Endothelial cell of umbilical vein (primary cell): ENCODE results near the gene LCE1F. TPM values are rescaled to one million over a fixed set of nuclear protein-coding genes. Genes with fewer than 3 reads are reported as not detected.

Experiments used
- BruUV-seq: library from RNA; stranded (reverse); fragments of 400-500 nt; replicated peaks from 2 replicates; lab custom pipeline; 2021; lab: Mats Ljungman, UMichigan
- CTCF ChIA-PET: fragments of 300-600, 350-600 bp; sonication (Branson Sonifier 250); formaldehyde crosslinking; loops from one replicate; lab custom pipeline; 2021; ENCODE audit warnings: antibody characterized with exemption, inconsistent platforms; lab: Charles Lee
- POLR2A ChIA-PET: fragments of 300-600, 350-600 bp; sonication (Branson Sonifier 250); formaldehyde crosslinking; loops from one replicate; lab custom pipeline; 2021; ENCODE audit warnings: antibody characterized with exemption, inconsistent platforms; lab: Charles Lee
- DNase-seq: peaks from one replicate; pipeline ENCODE4 v3.0.0-alpha.2; 2011; ENCODE audit warnings: low read depth, low spot score
- FAIRE-seq: peaks from 2 replicates; lab custom pipeline; 2011; peaks lifted over from hg19 to GRCh38; lab: Jason Lieb, UNC
- H2AFZ ChIP-seq: 2 replicates; pipeline ENCODE4 v1.6.0; 2012; ENCODE audit warnings: low read depth, low read length, control low read depth, inconsistent platforms
- H3K27ac ChIP-seq: 2 replicates; pipeline ENCODE4 v1.5.1; 2011; ENCODE audit warnings: low read depth, mild to moderate bottlenecking, control low read depth, low read length, moderate library complexity; ENCODE audit not compliant: insufficient read depth
- H3K27me3 ChIP-seq, 2 experiments: 2 replicates each; pipeline versions ENCODE4 v1.6.0 to v1.6.1; 2011; ENCODE audit warnings: low read length in 2 of 2, mixed read lengths in 1 of 2; ENCODE audit not compliant: control insufficient read depth in 2 of 2, insufficient read depth in 2 of 2
- H3K36me3 ChIP-seq, 2 experiments: 2 replicates in 1 of 2; 3 replicates in 1 of 2; pipeline ENCODE4 v1.5.1; 2011; ENCODE audit warnings: low read length in 2 of 2, mild to moderate bottlenecking in 1 of 2, moderate library complexity in 1 of 2; ENCODE audit not compliant: control insufficient read depth in 2 of 2, insufficient read depth in 2 of 2; ENCODE audit errors: extremely low read depth in 1 of 2
- H3K4me1 ChIP-seq: 3 replicates; pipeline ENCODE4 v1.5.1; 2011; ENCODE audit warnings: mild to moderate bottlenecking, low read length; ENCODE audit not compliant: control insufficient read depth, insufficient read depth; ENCODE audit errors: extremely low read depth
- H3K4me2 ChIP-seq: 2 replicates; pipeline ENCODE4 v1.6.1; 2011; ENCODE audit warnings: low read length, control low read depth, mixed read lengths; ENCODE audit not compliant: insufficient read depth
- H3K4me3 ChIP-seq, 3 experiments: fragments of 200-600 bp in 1 of 3; sonication (generic), shearing (Covaris generic) in 1 of 3; replicated peaks in 1 of 3; 2 replicates each; pipeline ENCODE4 v1.5.1; 2011 to 2016; ENCODE audit warnings: control low read depth in 3 of 3, low read length in 3 of 3, mild to moderate bottlenecking in 2 of 3, inconsistent platforms in 1 of 3, low read depth in 1 of 3, moderate library complexity in 1 of 3; ENCODE audit not compliant: insufficient read depth in 1 of 3
- H3K79me2 ChIP-seq: 2 replicates; pipeline ENCODE4 v1.6.0; 2012; ENCODE audit warnings: low read length, inconsistent platforms; ENCODE audit not compliant: control insufficient read depth, insufficient read depth
- H3K9ac ChIP-seq: replicated peaks from 2 replicates; pipeline ENCODE3; 2011; ENCODE audit warnings: low read length, control low read depth; ENCODE audit not compliant: insufficient read depth; ENCODE audit errors: extremely low read depth
- H3K9me1 ChIP-seq: replicated peaks from 3 replicates; pipeline ENCODE4 v1.6.0; 2011; ENCODE audit warnings: mild to moderate bottlenecking, low read length; ENCODE audit not compliant: control insufficient read depth, insufficient read depth; ENCODE audit errors: extremely low read depth
- H3K9me3 ChIP-seq: replicated peaks from 2 replicates; pipeline ENCODE4 v1.5.1; 2012; ENCODE audit warnings: low read length, inconsistent platforms; ENCODE audit not compliant: control insufficient read depth, insufficient read depth
- H4K20me1 ChIP-seq: replicated peaks from 2 replicates; pipeline ENCODE3; 2011; ENCODE audit warnings: mild to moderate bottlenecking, low read length; ENCODE audit not compliant: control insufficient read depth, insufficient read depth; ENCODE audit errors: extremely low read depth
- CTCF ChIP-seq, 2 donors: IDR thresholded peaks; 1 replicate in 1 of 2; 2 replicates in 1 of 2; pipeline ENCODE4 v1.5.1; 2011; ENCODE audit warnings: low read length in 2 of 2, mild to moderate bottlenecking in 2 of 2, moderate library complexity in 2 of 2, control low read depth in 1 of 2, inconsistent platforms in 1 of 2, low read depth in 1 of 2; ENCODE audit not compliant: insufficient read depth in 1 of 2; ENCODE audit errors: extremely low read depth in 1 of 2
- EZH2 ChIP-seq: IDR thresholded peaks from 2 replicates; pipeline ENCODE4 v1.6.1; 2012; ENCODE audit warnings: borderline replicate concordance, low read depth, mild to moderate bottlenecking, moderate library complexity, low read length, inconsistent platforms; ENCODE audit not compliant: severe bottlenecking
- FOS ChIP-seq: IDR thresholded peaks from 2 replicates; pipeline ENCODE4 v1.6.1; 2011; ENCODE audit warnings: mild to moderate bottlenecking, low read length, moderate library complexity, borderline replicate concordance; ENCODE audit not compliant: insufficient read depth
- GATA2 ChIP-seq: IDR thresholded peaks from 2 replicates; pipeline ENCODE4 v1.7.0; 2011; ENCODE audit warnings: low read depth, mild to moderate bottlenecking, moderate library complexity, mixed read lengths, low read length; ENCODE audit not compliant: insufficient read length, insufficient read depth
- JUN ChIP-seq: IDR thresholded peaks from 2 replicates; pipeline ENCODE4 v1.6.1; 2011; ENCODE audit warnings: borderline replicate concordance, low read depth; ENCODE audit not compliant: insufficient read length, insufficient read depth
- MYC ChIP-seq: IDR thresholded peaks from one replicate; pipeline ENCODE4 v1.6.1; 2011; ENCODE audit warnings: mild to moderate bottlenecking, low read depth, low read length
- POLR2A ChIP-seq: IDR thresholded peaks from 2 replicates; pipeline ENCODE4 v1.6.1; 2012; ENCODE audit warnings: low read depth, mild to moderate bottlenecking, control low read depth, low read length
- POLR2AphosphoS5 ChIP-seq: IDR thresholded peaks from 2 replicates; pipeline ENCODE4 v1.6.1; 2012; ENCODE audit warnings: low read depth, mild to moderate bottlenecking, control low read depth, low read length, moderate library complexity; ENCODE audit not compliant: insufficient read depth
- dilution Hi-C: fragments of 300-500 bp; cut with MboI; formaldehyde crosslinking; loops from one replicate; pipeline ENCODE4 v1.15.0; 2019; ENCODE audit warnings: low sequenced_read_pairs; ENCODE audit not compliant: extremely low pct_ligation_motif_present
- intact Hi-C: fragments of 100-400 bp; cut with micrococcal nuclease; formaldehyde crosslinking; loops from one replicate; pipeline ENCODE4 v1.10.0; 2022
- polyA plus RNA-seq, 4 experiments: library from polyadenylated mRNA; depleted of rRNA in 3 of 4; stranded (reverse) in 3 of 4; unstranded in 1 of 4; fragments of >200 nt; gene quantifications; 2 replicates each; pipeline versions ENCODE4 v1.2.1 to v1.2.3, GENCODE V29; 2011 to 2012; ENCODE audit warnings: missing spikeins in 1 of 4
- total RNA-seq: library from RNA; stranded (reverse); gene quantifications from 2 replicates; pipeline ENCODE4 v1.2.3, GENCODE V29; 2021
- TF ChIP-seq, protein P1 (sequence below): IDR thresholded peaks from 2 replicates; pipeline ENCODE4 v1.6.1; 2011; ENCODE audit not compliant: insufficient read depth, insufficient read length

The LCE1F gene
- total and polyA plus RNA-seq, 2 donors (not counting 3 experiments of a cell fraction or from before 2014, with no cell fraction given), result not detected

GRCh38 chr1:152757747-152758146 lies 17.2 kb upstream of the LCE1F start, which contains the start of gene KPRP:
KPRP (plus strand) TSS chr1:152758025; CDS start chr1:152759589, 1,564 bp downstream.
- H3K4me1 ChIP-seq, result no peaks in the 10 kb centered on the region
- H3K4me2 ChIP-seq, result no peak within 1 kb of the TSS
- H3K36me3 ChIP-seq, result no peaks in the 10 kb centered on the region
- no peaks in the 10 kb centered on the region for H3K9me1 ChIP-seq
- dilution Hi-C loops (no loop called here), intact Hi-C loops (no loop called here)
- H4K20me1 ChIP-seq, result no peaks in the 10 kb centered on the region
- H3K4me3 ChIP-seq, result no peak within 1 kb of the TSS
- H3K9me3 ChIP-seq, result no peaks in the 10 kb centered on the region
- CTCF ChIA-PET, result interaction anchor here (0.8 kb wide), 1 partner anchor 11 kb away, joined by 3 read pairs; no protein-coding TSS in a partner anchor
- POLR2A ChIA-PET, result no interaction called here
- no peak for DNase-seq
- H3K79me2 ChIP-seq, result no peaks in the 10 kb centered on the region
- H2AFZ ChIP-seq, result no peak within 1 kb of the TSS
- no peak for FAIRE-seq
- no peak for TF ChIP-seq CTCF (IDR thresholded peaks at IDR 0.05; ENCODE audit: extremely low read depth in 1 of 2, insufficient read depth in 1 of 2, low read depth in 1 of 2, low read length in 2 of 2)
- TF ChIP-seq POLR2A, result no peak
- TF ChIP-seq, protein P1, sequence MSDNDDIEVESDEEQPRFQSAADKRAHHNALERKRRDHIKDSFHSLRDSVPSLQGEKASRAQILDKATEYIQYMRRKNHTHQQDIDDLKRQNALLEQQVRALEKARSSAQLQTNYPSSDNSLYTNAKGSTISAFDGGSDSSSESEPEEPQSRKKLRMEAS, result no peak
- no peak for TF ChIP-seq FOS
- TF ChIP-seq POLR2AphosphoS5, result no peak
- no peak for TF ChIP-seq GATA2
- TF ChIP-seq MYC, result no peak
- TF ChIP-seq EZH2, result no peak
- no peak for TF ChIP-seq JUN
- BruUV-seq, result no TSS peak
- no peaks in the 10 kb centered on the region for H3K27me3 ChIP-seq
- no peak within 1 kb of the TSS for H3K9ac ChIP-seq
- H3K27ac ChIP-seq, result no peak within 1 kb of the TSS
